HepG2 (cell line): ENCODE measurements around the gene TADA3. TPM values are rescaled to one million over a fixed set of nuclear protein-coding genes. Genes with fewer than 3 reads are reported as not detected.
A peak's percentile ranks its signal among the peaks of the same experiment; 100 is the strongest.

ENCODE experiments used
- HOXA9 ChIP-seq: sonication (generic); formaldehyde crosslinking; IDR thresholded peaks from 2 replicates; pipeline ENCODE4 v1.8.1; 2022; ENCODE audit warnings: missing genetic modification reagents, mild to moderate bottlenecking, moderate library complexity, borderline replicate concordance
- KIAA2018 ChIP-seq: sonication (generic); formaldehyde crosslinking; IDR thresholded peaks from 2 replicates; pipeline ENCODE4 v1.5.0; 2020; ENCODE audit warnings: mild to moderate bottlenecking, missing genetic modification reagents, borderline replicate concordance
- POGZ ChIP-seq: sonication (generic); formaldehyde crosslinking; IDR thresholded peaks from 2 replicates; pipeline ENCODE4 v1.4.0; 2020; ENCODE audit warnings: mild to moderate bottlenecking, missing genetic modification reagents
- TFAP4 ChIP-seq: sonication (generic); IDR thresholded peaks from 2 replicates; pipeline ENCODE4 v1.6.1; 2016; ENCODE audit warnings: low read depth, borderline replicate concordance
- YEATS4 ChIP-seq: sonication (generic); formaldehyde crosslinking; IDR thresholded peaks from 2 replicates; pipeline ENCODE4 v1.4.0; 2020; ENCODE audit warnings: missing genetic modification reagents, borderline replicate concordance
- ZC3H13 ChIP-seq: sonication (generic); formaldehyde crosslinking; IDR thresholded peaks from 2 replicates; pipeline ENCODE4 v1.8.1; 2023; ENCODE audit warnings: mild to moderate bottlenecking, missing genetic modification reagents, moderate library complexity
- ZFX ChIP-seq: sonication (generic); formaldehyde crosslinking; IDR thresholded peaks from 2 replicates; pipeline ENCODE4 v1.4.0; 2020; ENCODE audit warnings: mild to moderate bottlenecking, low read depth, missing genetic modification reagents, moderate library complexity
- ZNF550 ChIP-seq: sonication (generic); formaldehyde crosslinking; IDR thresholded peaks from 2 replicates; pipeline ENCODE4 v1.4.0; 2020; ENCODE audit warnings: mild to moderate bottlenecking, missing genetic modification reagents, borderline replicate concordance
- ZNF879 ChIP-seq: sonication (generic); formaldehyde crosslinking; IDR thresholded peaks from 2 replicates; pipeline ENCODE4 v1.8.1; 2023; ENCODE audit warnings: missing genetic modification reagents
- ZUFSP ChIP-seq: sonication (generic); formaldehyde crosslinking; IDR thresholded peaks from 2 replicates; pipeline ENCODE4 v1.9.0; 2021; ENCODE audit warnings: missing genetic modification reagents, mild to moderate bottlenecking, borderline replicate concordance
- polyA plus RNA-seq, 8 experiments: library from polyadenylated mRNA; depleted of rRNA in 3 of 8; stranded (reverse) in 7 of 8; unstranded in 1 of 8; fragments of >200 nt; fragmentation: Illumina TruSeq in 4 of 8; extraction: Trizol in 4 of 8; gene quantifications; 2 replicates each; pipeline versions ENCODE4 v1.2.1 to v1.2.3, GENCODE V29; 2011 to 2016; ENCODE audit warnings: low read depth in 4 of 8, missing spikeins in 1 of 8, mixed read lengths in 1 of 8; ENCODE audit not compliant: insufficient read depth in 1 of 8
- total RNA-seq, 5 experiments: library from RNA; depleted of rRNA; stranded (reverse); fragments of >200 nt; fragmentation: Illumina TruSeq; extraction: Trizol; gene quantifications; 2 replicates each; pipeline ENCODE4 v1.2.3, GENCODE V29; 2016; ENCODE audit warnings: low read depth in 1 of 5
- TF ChIP-seq, protein P1 (sequence below): sonication (generic); formaldehyde crosslinking; IDR thresholded peaks from 2 replicates; pipeline ENCODE4 v1.4.0; 2020; ENCODE audit warnings: missing genetic modification reagents, mild to moderate bottlenecking, borderline replicate concordance

Gene TADA3
- total and polyA plus RNA-seq, 2 of the 13 experiments (the other 11 are each of a cell fraction or from before 2014, with no cell fraction given) = 32.1 to 37.1 TPM

- TF ChIP-seq KIAA2018 = no peak
- TF ChIP-seq ZNF879 = peak; percentile 34; the same call in 1 of the 2 replicates
- TF ChIP-seq HOXA9 (CRISPR knock-in tag) = no peak
- TF ChIP-seq, protein P1, sequence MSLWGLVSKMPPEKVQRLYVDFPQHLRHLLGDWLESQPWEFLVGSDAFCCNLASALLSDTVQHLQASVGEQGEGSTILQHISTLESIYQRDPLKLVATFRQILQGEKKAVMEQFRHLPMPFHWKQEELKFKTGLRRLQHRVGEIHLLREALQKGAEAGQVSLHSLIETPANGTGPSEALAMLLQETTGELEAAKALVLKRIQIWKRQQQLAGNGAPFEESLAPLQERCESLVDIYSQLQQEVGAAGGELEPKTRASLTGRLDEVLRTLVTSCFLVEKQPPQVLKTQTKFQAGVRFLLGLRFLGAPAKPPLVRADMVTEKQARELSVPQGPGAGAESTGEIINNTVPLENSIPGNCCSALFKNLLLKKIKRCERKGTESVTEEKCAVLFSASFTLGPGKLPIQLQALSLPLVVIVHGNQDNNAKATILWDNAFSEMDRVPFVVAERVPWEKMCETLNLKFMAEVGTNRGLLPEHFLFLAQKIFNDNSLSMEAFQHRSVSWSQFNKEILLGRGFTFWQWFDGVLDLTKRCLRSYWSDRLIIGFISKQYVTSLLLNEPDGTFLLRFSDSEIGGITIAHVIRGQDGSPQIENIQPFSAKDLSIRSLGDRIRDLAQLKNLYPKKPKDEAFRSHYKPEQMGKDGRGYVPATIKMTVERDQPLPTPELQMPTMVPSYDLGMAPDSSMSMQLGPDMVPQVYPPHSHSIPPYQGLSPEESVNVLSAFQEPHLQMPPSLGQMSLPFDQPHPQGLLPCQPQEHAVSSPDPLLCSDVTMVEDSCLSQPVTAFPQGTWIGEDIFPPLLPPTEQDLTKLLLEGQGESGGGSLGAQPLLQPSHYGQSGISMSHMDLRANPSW = peak; percentile 53; the same call in 1 of the 2 replicates
- no peak for TF ChIP-seq ZC3H13
- 0 out of 2 replicates have a peak, but pooled peaks have one; percentile 42 for TF ChIP-seq ZNF550 (CRISPR knock-in tag)
- peak; percentile 1; the same call in 1 of the 2 replicates for TF ChIP-seq POGZ (CRISPR knock-in tag)
- peak; percentile 86; the same call in 1 of the 2 replicates for TF ChIP-seq YEATS4
- no peak for TF ChIP-seq ZUFSP
- peak; percentile 93 for TF ChIP-seq TFAP4
- peak; percentile 88 for TF ChIP-seq ZFX
Observed at GRCh38 chr3:9749645-9750555, 42.4 kb downstream of the TADA3 start, which contains the start of gene OGG1 (continued).
